NT2/D1 (cell line): ENCODE measurements around the gene FXYD1.

ENCODE experiments used
- SUZ12 ChIP-seq: IDR thresholded peaks from 2 replicates; pipeline ENCODE4 v1.6.1; 2011; ENCODE audit not compliant: insufficient read length, insufficient read depth; ENCODE audit errors: extremely low read depth
- ZNF274 ChIP-seq: IDR thresholded peaks from 2 replicates; pipeline ENCODE4 v1.6.1; 2011; ENCODE audit warnings: mild to moderate bottlenecking, low read depth, low read length

DNA sequence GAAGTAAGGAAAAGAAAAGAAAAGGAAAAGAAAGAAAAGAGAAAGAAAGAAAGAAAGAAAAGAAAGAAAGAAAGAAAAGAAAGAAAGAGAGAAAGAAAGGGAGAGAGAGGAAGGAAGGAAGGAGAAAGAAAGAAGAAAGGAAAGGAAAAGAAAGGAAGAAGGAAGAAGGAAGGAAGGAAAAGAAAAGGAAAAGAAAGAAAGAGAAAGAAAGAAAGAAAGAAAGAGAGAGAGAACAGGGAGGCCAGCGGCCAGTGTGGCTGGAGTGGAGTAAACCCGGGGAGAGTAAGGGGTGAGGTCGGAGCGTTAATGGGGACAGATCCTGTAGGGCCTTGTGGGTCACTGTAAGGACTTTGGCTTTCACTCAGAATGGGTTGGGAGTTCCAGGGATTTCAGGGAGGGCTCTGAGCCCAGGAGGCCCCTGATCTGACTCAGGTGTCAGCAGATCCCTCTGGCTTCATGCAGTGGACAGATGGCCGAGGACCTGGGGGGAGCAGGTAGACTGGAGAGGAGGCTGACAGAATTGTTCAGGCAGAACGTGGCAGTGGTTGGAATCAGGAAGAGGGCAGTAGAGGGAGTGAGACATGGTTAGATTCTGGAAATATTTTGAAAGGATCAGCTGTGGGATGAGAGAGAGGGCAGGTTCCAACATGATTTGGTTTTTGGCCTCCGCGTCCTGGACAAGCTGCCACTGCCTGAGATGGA lies 42.8 kb upstream of the FXYD1 start:
- TF ChIP-seq SUZ12, result no peak
- no peak for TF ChIP-seq ZNF274
